Left forelimb (tissue), 1 donor: ENCODE measurements around the gene MYO1A.
"Not testable (repeated sequence)": the region's sequence is repeated elsewhere in the genome, so short reads cannot be mapped to it uniquely, and the experiment has no call there.

Experiments
- DNase-seq: peaks from one replicate; pipeline ENCODE4 v3.0.0-alpha.2; 2018; ENCODE audit warnings: low spot score

The MYO1A gene

GRCh38 chr12:56993346-56993745 is 56.6 kb downstream of the MYO1A start:
- DNase-seq, result no peak

- peak; percentile 44 for DNase-seq
These were observed 58.3 kb downstream of the MYO1A start for GRCh38 chr12:56991319-56992246.

GRCh38 chr12:56990648-56991318 is 59.1 kb downstream of the MYO1A start:
- DNase-seq, result peak; percentile 25

- no peak for DNase-seq
These were observed 59.9 kb downstream of the MYO1A start for GRCh38 chr12:56989861-56990610.

GRCh38 chr12:56988207-56988739 is 61.7 kb downstream of the MYO1A start:
- DNase-seq, result no peak

GRCh38 chr12:56987551-56988053 is 62.3 kb downstream of the MYO1A start:
- peak; percentile 86 for DNase-seq

- DNase-seq, result no peak
These were observed 62.9 kb downstream of the MYO1A start for GRCh38 chr12:56987011-56987410.

- DNase-seq, result not testable (repeated sequence)
These were observed 64.2 kb downstream of the MYO1A start for GRCh38 chr12:56985714-56986113.

GRCh38 chr12:56983386-56983785 is 66.5 kb downstream of the MYO1A start:
- no peak for DNase-seq

- not testable (repeated sequence) for DNase-seq
These were observed 67.2 kb downstream of the MYO1A start for GRCh38 chr12:56982578-56983236.

GRCh38 chr12:56980941-56981530 is 68.9 kb downstream of the MYO1A start:
- no peak for DNase-seq

GRCh38 chr12:56980268-56980667 is 69.7 kb downstream of the MYO1A start:
- no peak for DNase-seq

GRCh38 chr12:56979628-56980027 is 70.3 kb downstream of the MYO1A start:
- no peak for DNase-seq
